Small intestine (tissue), 7 donors: ENCODE data around the gene B4GALT1. TPM values are rescaled to one million over a fixed set of nuclear protein-coding genes. Genes with fewer than 3 reads are reported as not detected.

Experiments
- DNase-seq, 2 donors: peaks; one replicate each; pipeline versions ENCODE4 v3.0.0 to v3.0.0-alpha.2; 2013
- FAIRE-seq: peaks from 2 replicates; lab custom pipeline; 2012; peaks lifted over from hg19 to GRCh38; lab: Jason Lieb, UNC
- H3K27ac ChIP-seq, 3 donors: one replicate each; pipeline ENCODE4 v1.5.1; 2013; ENCODE audit warnings: low read length in 2 of 3, mild to moderate bottlenecking in 2 of 3, control low read depth in 1 of 3, inconsistent platforms in 1 of 3, low read depth in 1 of 3, moderate library complexity in 1 of 3
- H3K27me3 ChIP-seq, 3 donors: one replicate each; pipeline ENCODE4 v1.6.1; 2013; ENCODE audit warnings: low read length in 3 of 3, inconsistent platforms in 1 of 3; ENCODE audit not compliant: control insufficient read depth in 3 of 3, insufficient read depth in 3 of 3
- H3K36me3 ChIP-seq, 3 donors: one replicate each; pipeline ENCODE4 v1.6.1; 2013; ENCODE audit warnings: low read length in 3 of 3, inconsistent platforms in 1 of 3, low read depth in 1 of 3, mild to moderate bottlenecking in 1 of 3, moderate library complexity in 1 of 3; ENCODE audit not compliant: control insufficient read depth in 3 of 3, insufficient read depth in 2 of 3
- H3K4me1 ChIP-seq, 3 donors: one replicate each; pipeline ENCODE4 v1.6.1; 2013; ENCODE audit warnings: low read length in 2 of 3, inconsistent platforms in 1 of 3, low read depth in 1 of 3, mild to moderate bottlenecking in 1 of 3, moderate library complexity in 1 of 3; ENCODE audit not compliant: control insufficient read depth in 3 of 3, insufficient read depth in 2 of 3
- H3K4me3 ChIP-seq, 3 donors: one replicate each; pipeline ENCODE4 v1.5.1; 2013; ENCODE audit warnings: low read length in 3 of 3, control low read depth in 1 of 3, inconsistent platforms in 1 of 3, low read depth in 1 of 3, mild to moderate bottlenecking in 1 of 3, moderate library complexity in 1 of 3
- H3K9me3 ChIP-seq, 2 donors: one replicate each; pipeline ENCODE4 v1.6.1; 2013; ENCODE audit warnings: low read depth in 1 of 2, low read length in 1 of 2; ENCODE audit not compliant: control insufficient read depth in 2 of 2, insufficient read depth in 1 of 2
- WGBS, 3 donors: extraction: QIAGEN DNeasy Blood & Tissue Kit; methylation state at CpG; one replicate each; pipeline ENCODE4 v1.1.7; 2013; 5-methylcytosine and 5-hydroxymethylcytosine counted together
- polyA plus RNA-seq, 4 donors: library from polyadenylated mRNA; stranded (reverse) in 3 of 4; unstranded in 1 of 4; fragments of 200-250 nt in 3 of 4; fragments of 120-200 nt in 1 of 4; gene quantifications; one replicate each; pipeline versions ENCODE4 v1.2.1 to v1.2.3, GENCODE V29; 2013
- donor health status: healthy with polysubstance abuse.
- donor health status: control.
- donor health status: control.
- donor health status: Bipolar disorder and iron deficiency.
- donor health status: healthy.

Gene B4GALT1
- polyA plus RNA-seq, 4 donors, result 11.9 to 114 (median 32.2) TPM

- WGBS, 3 donors, result 83 to 96% (median 91%) methylated on average over 4 of the region's 4 CpGs
- H3K4me1 ChIP-seq, result no peaks in the 10 kb centered on the region
- DNase-seq (no peak), FAIRE-seq (no peak)
- no peak overlapping the region for H3K27ac ChIP-seq
- H3K27me3 ChIP-seq, result no peaks in the 10 kb centered on the region
- no peaks in the 10 kb centered on the region for H3K9me3 ChIP-seq
- peaks cover 4 to 50% (median 19%) of the 10 kb centered on the region in 3 donors for H3K36me3 ChIP-seq
- H3K4me3 ChIP-seq, result no peak overlapping the region
These were observed 55.0 kb downstream of the B4GALT1 start for GRCh38 chr9:33112094-33112493.

- Histone ChIP-seq H3K9me3 (no peaks in the 10 kb centered on the region), H3K36me3 (peaks cover 4 to 47% (median 19%) of the 10 kb centered on the region in 3 donors), H3K27ac (no peak overlapping the region), H3K4me1 (no peaks in the 10 kb centered on the region), H3K27me3 (no peaks in the 10 kb centered on the region), H3K4me3 (no peak overlapping the region)
- WGBS, 3 donors, result 87 to 91% (median 89%) methylated on average over 5 of the region's 5 CpGs
- FAIRE-seq (no peak), DNase-seq (no peak)
These were observed 55.5 kb downstream of the B4GALT1 start for GRCh38 chr9:33111631-33112030.

GRCh38 chr9:33110686-33111085 is 56.5 kb downstream of the B4GALT1 start:
- no peak for FAIRE-seq
- peaks cover 4 to 47% (median 17%) of the 10 kb centered on the region in 3 donors for H3K36me3 ChIP-seq

GRCh38 chr9:33109850-33110595 is 57.1 kb downstream of the B4GALT1 start:
- 82 to 90% (median 85%) methylated on average over 1 of the region's 1 CpG for WGBS, 3 donors
- Histone ChIP-seq H3K4me3 (no peak overlapping the region), H3K36me3 (peaks cover 4 to 44% (median 14%) of the 10 kb centered on the region in 3 donors), H3K27ac (no peak overlapping the region), H3K9me3 (no peaks in the 10 kb centered on the region), H3K27me3 (no peaks in the 10 kb centered on the region), H3K4me1 (no peaks in the 10 kb centered on the region)
- DNase-seq (no peak), FAIRE-seq (no peak)

More at GRCh38 chr9:33110686-33111085, 56.5 kb downstream of the B4GALT1 start:
- no peak for DNase-seq
- Histone ChIP-seq H3K4me3 (no peak overlapping the region), H3K4me1 (no peaks in the 10 kb centered on the region), H3K27me3 (no peaks in the 10 kb centered on the region), H3K9me3 (no peaks in the 10 kb centered on the region), H3K27ac (no peak overlapping the region)
- 85 to 93% (median 91%) methylated on average over 5 of the region's 5 CpGs for WGBS, 3 donors

- DNase-seq, result no peak
- 65 to 75% (median 71%) methylated on average over 3 of the region's 3 CpGs for WGBS, 3 donors
- no peak overlapping the region for H3K4me3 ChIP-seq
- no peaks in the 10 kb centered on the region for H3K4me1 ChIP-seq
- peaks cover 4 to 36% (median 9%) of the 10 kb centered on the region in 3 donors for H3K36me3 ChIP-seq
- FAIRE-seq, result no peak
- H3K27ac ChIP-seq, result no peak overlapping the region
- no peaks in the 10 kb centered on the region for H3K9me3 ChIP-seq
- H3K27me3 ChIP-seq, result no peaks in the 10 kb centered on the region
These were observed 58.0 kb downstream of the B4GALT1 start for GRCh38 chr9:33109097-33109496.

GRCh38 chr9:33108472-33108871 is 58.7 kb downstream of the B4GALT1 start:
- Histone ChIP-seq H3K4me3 (no peak overlapping the region), H3K36me3 (peaks cover 4 to 29% (median 6%) of the 10 kb centered on the region in 3 donors), H3K27me3 (no peaks in the 10 kb centered on the region), H3K9me3 (no peaks in the 10 kb centered on the region), H3K27ac (no peak overlapping the region), H3K4me1 (no peaks in the 10 kb centered on the region)
- DNase-seq (no peak), FAIRE-seq (no peak)
- WGBS, 3 donors, result 95 to 97% (median 97%) methylated on average over 3 of the region's 3 CpGs

GRCh38 chr9:33107762-33108161 is 59.4 kb downstream of the B4GALT1 start:
- H3K4me3 ChIP-seq, result no peak overlapping the region
- peak overlapping the region in 1 of 3 donors; percentile 61 for H3K27ac ChIP-seq
- 45 to 56% (median 51%) methylated on average over 5 of the region's 5 CpGs for WGBS, 3 donors
- DNase-seq (peak in 1 of 2 donors; percentile 21), FAIRE-seq (no peak)
- H3K9me3 ChIP-seq, result no peaks in the 10 kb centered on the region
- H3K27me3 ChIP-seq, result no peaks in the 10 kb centered on the region
- peaks cover 0 to 28% (median 4%) of the 10 kb centered on the region in 3 donors for H3K36me3 ChIP-seq
- no peaks in the 10 kb centered on the region for H3K4me1 ChIP-seq

GRCh38 chr9:33106827-33107621 is 60.1 kb downstream of the B4GALT1 start:
- WGBS, 3 donors, result 49 to 67% (median 63%) methylated on average over 10 of the region's 10 CpGs
- Histone ChIP-seq H3K4me3 (no peak overlapping the region), H3K27ac (peak overlapping the region in 1 of 3 donors; percentile 61), H3K4me1 (no peaks in the 10 kb centered on the region), H3K9me3 (no peaks in the 10 kb centered on the region), H3K36me3 (peaks cover 0 to 26% (median 4%) of the 10 kb centered on the region in 3 donors), H3K27me3 (no peaks in the 10 kb centered on the region)
- no peak for DNase-seq
- FAIRE-seq, result no peak
